H9 (cell line): ENCODE measurements around the gene PIGK. TPM values are rescaled to one million over a fixed set of nuclear protein-coding genes. Genes with fewer than 3 reads are reported as not detected.

Source experiments
- DNase-seq: peaks from one replicate; pipeline ENCODE4 v3.0.0-alpha.2; 2017
- H2AFZ ChIP-seq: one replicate; pipeline ENCODE4 v1.6.1; 2013; ENCODE audit warnings: mild to moderate bottlenecking, low read length, control low read depth, moderate library complexity
- H2AK5ac ChIP-seq: 2 replicates; pipeline ENCODE4 v1.6.1; 2013; ENCODE audit warnings: low read length, control low read depth, mixed read lengths; ENCODE audit not compliant: insufficient read length
- H2BK120ac ChIP-seq: one replicate; pipeline ENCODE4 v1.6.1; 2013; ENCODE audit warnings: low read depth, mild to moderate bottlenecking, low read length, control low read depth, inconsistent platforms; ENCODE audit not compliant: poor library complexity, severe bottlenecking
- H2BK12ac ChIP-seq: 2 replicates; pipeline ENCODE4 v1.6.1; 2013; ENCODE audit warnings: low read length, control low read depth, mixed read lengths, low read depth; ENCODE audit not compliant: insufficient read length
- H2BK15ac ChIP-seq: 2 replicates; pipeline ENCODE4 v1.6.1; 2013; ENCODE audit warnings: low read depth, low read length, control low read depth
- H2BK20ac ChIP-seq: one replicate; pipeline ENCODE4 v1.6.1; 2013; ENCODE audit warnings: low read depth, mild to moderate bottlenecking, low read length, control low read depth, inconsistent platforms; ENCODE audit not compliant: poor library complexity, severe bottlenecking
- H2BK5ac ChIP-seq: 2 replicates; pipeline ENCODE4 v1.6.1; 2013; ENCODE audit warnings: low read length, control low read depth, mixed read lengths; ENCODE audit not compliant: insufficient read length
- H3K14ac ChIP-seq: 2 replicates; pipeline ENCODE4 v1.6.1; 2013; ENCODE audit warnings: low read length, control low read depth; ENCODE audit not compliant: insufficient read depth
- H3K18ac ChIP-seq: 2 replicates; pipeline ENCODE4 v1.6.1; 2013; ENCODE audit warnings: low read depth, mild to moderate bottlenecking, mixed read lengths, low read length, control low read depth; ENCODE audit not compliant: insufficient read length
- H3K23ac ChIP-seq: 2 replicates; pipeline ENCODE4 v1.6.1; 2013; ENCODE audit warnings: low read length, control low read depth, mixed read lengths, low read depth; ENCODE audit not compliant: insufficient read length
- H3K23me2 ChIP-seq: 2 replicates; pipeline ENCODE4 v1.6.1; 2013; ENCODE audit warnings: low read depth, mild to moderate bottlenecking, mixed read lengths, low read length, control low read depth; ENCODE audit not compliant: insufficient read length, poor library complexity, severe bottlenecking
- H3K27ac ChIP-seq: 2 replicates; pipeline ENCODE4 v1.5.1; 2013; ENCODE audit warnings: low read length, control low read depth, mixed read lengths, low read depth; ENCODE audit not compliant: insufficient read length
- H3K27me3 ChIP-seq: 2 replicates; pipeline ENCODE4 v1.6.1; 2013; ENCODE audit warnings: low read length, control low read depth, inconsistent platforms; ENCODE audit not compliant: insufficient read depth
- H3K4ac ChIP-seq: 2 replicates; pipeline ENCODE4 v1.6.1; 2013; ENCODE audit warnings: low read depth, mild to moderate bottlenecking, control low read depth, inconsistent platforms, low read length, moderate library complexity
- H3K4me1 ChIP-seq: 2 replicates; pipeline ENCODE4 v1.6.1; 2013; ENCODE audit warnings: low read length, control low read depth, inconsistent platforms; ENCODE audit not compliant: insufficient read depth
- H3K4me2 ChIP-seq: 2 replicates; pipeline ENCODE4 v1.6.1; 2013; ENCODE audit warnings: low read length, control low read depth, mixed read lengths; ENCODE audit not compliant: insufficient read length, insufficient read depth
- H3K56ac ChIP-seq: 2 replicates; pipeline ENCODE4 v1.6.1; 2013; ENCODE audit warnings: low read depth, mild to moderate bottlenecking, mixed read lengths, low read length, control low read depth; ENCODE audit not compliant: insufficient read length
- H3K79me1 ChIP-seq: 2 replicates; pipeline ENCODE4 v1.6.1; 2013; ENCODE audit warnings: low read depth, mild to moderate bottlenecking, moderate library complexity, low read length, control low read depth, inconsistent platforms; ENCODE audit not compliant: insufficient read depth, poor library complexity, severe bottlenecking
- H3K79me2 ChIP-seq: 2 replicates; pipeline ENCODE4 v1.6.1; 2013; ENCODE audit warnings: low read length, control low read depth, inconsistent platforms; ENCODE audit not compliant: insufficient read depth
- H3K9ac ChIP-seq: 2 replicates; pipeline ENCODE4 v1.6.1; 2013; ENCODE audit warnings: low read length, control low read depth, mixed read lengths; ENCODE audit not compliant: insufficient read length; ENCODE audit errors: extremely low read depth
- H3K9me3 ChIP-seq: one replicate; pipeline ENCODE4 v1.6.1; 2013; ENCODE audit warnings: low read depth, low read length, inconsistent platforms; ENCODE audit not compliant: control insufficient read depth
- H3T11ph ChIP-seq: one replicate; pipeline ENCODE4 v1.6.1; 2013; ENCODE audit warnings: mild to moderate bottlenecking, low read length, control low read depth, inconsistent platforms
- H4K20me1 ChIP-seq: one replicate; pipeline ENCODE4 v1.6.1; 2013; ENCODE audit not compliant: control insufficient read depth, insufficient read length, insufficient read depth
- H4K5ac ChIP-seq: 2 replicates; pipeline ENCODE4 v1.6.1; 2013; ENCODE audit warnings: low read depth, mild to moderate bottlenecking, mixed read lengths, low read length, control low read depth; ENCODE audit not compliant: insufficient read length
- H4K8ac ChIP-seq: replicated peaks from 2 replicates; pipeline ENCODE4 v1.6.1; 2013; ENCODE audit warnings: low read length, control low read depth, mixed read lengths, low read depth; ENCODE audit not compliant: insufficient read length
- H4K91ac ChIP-seq: 2 replicates; pipeline ENCODE4 v1.6.1; 2013; ENCODE audit warnings: low read depth, mild to moderate bottlenecking, moderate library complexity, mixed read lengths, low read length, control low read depth; ENCODE audit not compliant: insufficient read length
- H3K27ac Mint-ChIP-seq, 3 experiments: 2 replicates in 2 of 3; 3 replicates in 1 of 3; pipeline ENCODE4 v1.8.0; 2020 to 2021; ENCODE audit warnings: mixed read lengths in 3 of 3, mild to moderate bottlenecking in 1 of 3, moderate library complexity in 1 of 3
- H3K27me3 Mint-ChIP-seq: 2 replicates; pipeline ENCODE4 v1.8.0; 2021; ENCODE audit warnings: low read depth, mild to moderate bottlenecking, moderate library complexity, mixed read lengths
- H3K36me3 Mint-ChIP-seq, 3 experiments: 2 replicates in 2 of 3; 3 replicates in 1 of 3; pipeline ENCODE4 v1.8.0; 2020 to 2021; ENCODE audit warnings: low read depth in 3 of 3, mixed read lengths in 3 of 3; ENCODE audit not compliant: insufficient read depth in 1 of 3
- H3K4me1 Mint-ChIP-seq, 2 experiments: 2 replicates each; pipeline ENCODE4 v1.8.0; 2020; ENCODE audit warnings: mixed read lengths in 2 of 2
- H3K4me3 Mint-ChIP-seq, 2 experiments: 2 replicates in 1 of 2; 3 replicates in 1 of 2; pipeline ENCODE4 v1.8.0; 2020 to 2021; ENCODE audit warnings: mild to moderate bottlenecking in 2 of 2, mixed read lengths in 2 of 2, moderate library complexity in 1 of 2
- H3K9me3 Mint-ChIP-seq, 2 experiments: 2 replicates in 1 of 2; 3 replicates in 1 of 2; pipeline ENCODE4 v1.8.0; 2020; ENCODE audit warnings: mild to moderate bottlenecking in 2 of 2, mixed read lengths in 2 of 2, moderate library complexity in 1 of 2
- CTCF ChIP-seq: fragments of 200-600 bp; sonication (generic); conservative IDR thresholded peaks from 3 replicates; pipeline ENCODE4 v1.8.0; 2021; ENCODE audit warnings: antibody characterized with exemption, mild to moderate bottlenecking
- WGBS: extraction: QIAGEN DNeasy Blood & Tissue Kit; methylation state at CpG from one replicate; pipeline ENCODE4 v1.1.7; 2013; ENCODE audit warnings: missing lambda C conversion rate, low lambda C conversion rate, mixed read lengths; ENCODE audit not compliant: insufficient read length; ENCODE audit errors: extremely low coverage; 5-methylcytosine and 5-hydroxymethylcytosine counted together
- total RNA-seq: library from RNA; stranded (reverse); gene quantifications from 2 replicates; pipeline ENCODE4 v1.2.1, GENCODE V29; 2021

Gene PIGK
- total RNA-seq, 1 experiment from 2014 or later = 22.1 TPM

GRCh38 chr1:77197351-77197750 is 21.9 kb downstream of the PIGK start:
- Histone ChIP-seq H2AK5ac (no peak overlapping the region), H2BK15ac (no peak overlapping the region), H2BK5ac (no peak overlapping the region), H3K4me1 (no peaks in the 10 kb centered on the region), H4K20me1 (no peaks in the 10 kb centered on the region), H3K4ac (no peak overlapping the region), H3K27me3 (no peaks in the 10 kb centered on the region), H2AFZ (no peak overlapping the region), H2BK20ac (no peak overlapping the region), H2BK12ac (no peak overlapping the region), H3K56ac (no peak overlapping the region), H3K23ac (no peak overlapping the region), H3K14ac (no peak overlapping the region), H3K23me2 (no peaks in the 10 kb centered on the region), H4K91ac (no peak overlapping the region), H3K9ac (no peak overlapping the region), H3K79me1 (no peaks in the 10 kb centered on the region), H3T11ph (no peak overlapping the region), H3K27ac (no peak overlapping the region), H3K79me2 (no peaks in the 10 kb centered on the region), H4K8ac (no peak overlapping the region), H4K5ac (no peak overlapping the region), H2BK120ac (no peak overlapping the region), H3K4me2 (no peak overlapping the region), H3K18ac (no peak overlapping the region), H3K9me3 (no peaks in the 10 kb centered on the region)
- Mint-ChIP-seq H3K27ac (no peak overlapping the region), H3K36me3 (peaks cover 3 to 6% (median 4%) of the 10 kb centered on the region in 3 experiments; a peak in 4 of 7 replicates), H3K4me1 (peaks cover 0 to 2% of the 10 kb centered on the region in 2 experiments; a peak in 1 of 4 replicates), H3K27me3 (no peaks in the 10 kb centered on the region), H3K4me3 (no peak overlapping the region), H3K9me3 (no peaks in the 10 kb centered on the region)
- TF ChIP-seq CTCF = no peak
- WGBS = no CpG with 5 or more reads among the region's 3 CpGs
- no peak for DNase-seq
